KOPT-K1 (cell line): ENCODE data around the gene CST5.

Experiments used
- H3K27ac ChIP-seq: fragments of 200-600 bp; sonication (generic); 2 replicates; pipeline ENCODE4 v1.5.1; 2016; ENCODE audit warnings: antibody characterized with exemption, mild to moderate bottlenecking, low read depth, low read length; ENCODE audit not compliant: poor library complexity, severe bottlenecking
- H3K36me3 ChIP-seq: fragments of 200-600 bp; sonication (generic); 2 replicates; pipeline ENCODE4 v1.5.1; 2017; ENCODE audit warnings: antibody characterized with exemption, mild to moderate bottlenecking, low read length, moderate library complexity; ENCODE audit not compliant: insufficient read depth
- H3K9me3 ChIP-seq: fragments of 200-600 bp; sonication (generic); 2 replicates; pipeline ENCODE4 v1.5.1; 2017; ENCODE audit warnings: antibody characterized with exemption, low read length, mild to moderate bottlenecking; ENCODE audit not compliant: insufficient read depth, poor library complexity, severe bottlenecking

The CST5 gene

GRCh38 chr20:23879328-23879798, at the start of gene CST5:
CST5 (minus strand) TSS chr20:23879748; CDS start chr20:23879676, 72 bp downstream.
- no peaks in the 10 kb centered on the region for H3K9me3 ChIP-seq
- peak within 1 kb of the TSS; percentile 16 for H3K27ac ChIP-seq
- H3K36me3 ChIP-seq, result no peaks in the 10 kb centered on the region

- H3K9me3 ChIP-seq, result peaks cover 8% of the 10 kb centered on the region
These were observed 49.2 kb upstream of the CST5 start for GRCh38 chr20:23928788-23929187.

GRCh38 chr20:23928353-23928752, 48.8 kb upstream of the CST5 start:
- Histone ChIP-seq H3K27ac (no peak overlapping the region), H3K9me3 (peaks cover 8% of the 10 kb centered on the region), H3K36me3 (no peaks in the 10 kb centered on the region)

More at GRCh38 chr20:23928788-23929187, 49.2 kb upstream of the CST5 start:
- no peak overlapping the region for H3K27ac ChIP-seq
- H3K36me3 ChIP-seq, result no peaks in the 10 kb centered on the region

GRCh38 chr20:23926944-23927872, 47.7 kb upstream of the CST5 start:
- no peak overlapping the region for H3K27ac ChIP-seq
- H3K36me3 ChIP-seq, result no peaks in the 10 kb centered on the region
- H3K9me3 ChIP-seq, result peaks cover 8% of the 10 kb centered on the region

GRCh38 chr20:23926526-23926880, 47.0 kb upstream of the CST5 start:
- Histone ChIP-seq H3K27ac (no peak overlapping the region), H3K9me3 (peaks cover 8% of the 10 kb centered on the region), H3K36me3 (no peaks in the 10 kb centered on the region)

GRCh38 chr20:23925789-23926525, 46.4 kb upstream of the CST5 start:
- peaks cover 8% of the 10 kb centered on the region for H3K9me3 ChIP-seq
- no peak overlapping the region for H3K27ac ChIP-seq

GRCh38 chr20:23924751-23925150, 45.2 kb upstream of the CST5 start:
- no peaks in the 10 kb centered on the region for H3K9me3 ChIP-seq

More at GRCh38 chr20:23925789-23926525, 46.4 kb upstream of the CST5 start:
- no peaks in the 10 kb centered on the region for H3K36me3 ChIP-seq

GRCh38 chr20:23923891-23924435, 44.4 kb upstream of the CST5 start:
- H3K9me3 ChIP-seq, result no peaks in the 10 kb centered on the region
- no peaks in the 10 kb centered on the region for H3K36me3 ChIP-seq
- no peak overlapping the region for H3K27ac ChIP-seq

More at GRCh38 chr20:23924751-23925150, 45.2 kb upstream of the CST5 start:
- Histone ChIP-seq H3K27ac (no peak overlapping the region), H3K36me3 (no peaks in the 10 kb centered on the region)

GRCh38 chr20:23923311-23923710, 43.8 kb upstream of the CST5 start:
- Histone ChIP-seq H3K36me3 (no peaks in the 10 kb centered on the region), H3K9me3 (no peaks in the 10 kb centered on the region), H3K27ac (no peak overlapping the region)

- H3K9me3 ChIP-seq, result no peaks in the 10 kb centered on the region
- peak overlapping the region; percentile 43 for H3K27ac ChIP-seq
- no peaks in the 10 kb centered on the region for H3K36me3 ChIP-seq
These were observed 41.1 kb upstream of the CST5 start for GRCh38 chr20:23920408-23921325.

- no peak overlapping the region for H3K27ac ChIP-seq
- H3K9me3 ChIP-seq, result no peaks in the 10 kb centered on the region
- no peaks in the 10 kb centered on the region for H3K36me3 ChIP-seq
These were observed 39.3 kb upstream of the CST5 start for GRCh38 chr20:23918896-23919295.

GRCh38 chr20:23918101-23918862, 38.7 kb upstream of the CST5 start:
- no peak overlapping the region for H3K27ac ChIP-seq
- no peaks in the 10 kb centered on the region for H3K9me3 ChIP-seq
- H3K36me3 ChIP-seq, result no peaks in the 10 kb centered on the region

- H3K36me3 ChIP-seq, result no peaks in the 10 kb centered on the region
- H3K9me3 ChIP-seq, result no peaks in the 10 kb centered on the region
- H3K27ac ChIP-seq, result no peak overlapping the region
These were observed 37.6 kb upstream of the CST5 start for GRCh38 chr20:23917024-23917725.
